DMS 273 treated with DMSO at 0.1 percent for 48 hours (cell line): ENCODE measurements around the gene ZPBP2.
"Not testable (repeated sequence)": the region's sequence is repeated elsewhere in the genome, so short reads cannot be mapped to it uniquely, and the experiment has no call there.

Experiments
- DNase-seq: peaks from one replicate; lab custom pipeline; 2025; lab: John Stamatoyannopoulos, UW

Gene ZPBP2

GRCh38 chr17:39855911-39856649, 11.9 kb upstream of the ZPBP2 start:
- not testable (repeated sequence) for DNase-seq

DNA sequence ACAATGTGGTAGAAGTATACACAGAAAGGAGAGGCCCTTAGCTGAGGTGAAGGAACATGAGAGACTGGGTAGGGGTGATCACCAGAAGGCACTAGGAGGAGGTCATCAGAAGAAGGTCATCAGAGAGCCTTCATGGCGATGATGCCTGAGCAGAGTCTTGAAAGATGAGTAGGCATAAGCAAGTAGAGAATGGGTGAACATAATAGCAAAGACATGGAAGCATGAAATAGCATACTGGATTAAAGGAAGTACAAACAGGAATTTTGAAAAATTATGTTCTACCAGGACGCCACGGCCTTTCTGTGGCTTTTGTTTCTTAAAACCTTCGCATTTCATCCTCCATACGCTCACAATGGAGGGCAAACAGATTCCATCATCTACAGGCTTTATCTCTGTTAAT, 6.8 kb upstream of the ZPBP2 start:
- no peak for DNase-seq

- no peak for DNase-seq
These were observed 4.6 kb upstream of the ZPBP2 start for GRCh38 chr17:39863244-39863917.

DNA sequence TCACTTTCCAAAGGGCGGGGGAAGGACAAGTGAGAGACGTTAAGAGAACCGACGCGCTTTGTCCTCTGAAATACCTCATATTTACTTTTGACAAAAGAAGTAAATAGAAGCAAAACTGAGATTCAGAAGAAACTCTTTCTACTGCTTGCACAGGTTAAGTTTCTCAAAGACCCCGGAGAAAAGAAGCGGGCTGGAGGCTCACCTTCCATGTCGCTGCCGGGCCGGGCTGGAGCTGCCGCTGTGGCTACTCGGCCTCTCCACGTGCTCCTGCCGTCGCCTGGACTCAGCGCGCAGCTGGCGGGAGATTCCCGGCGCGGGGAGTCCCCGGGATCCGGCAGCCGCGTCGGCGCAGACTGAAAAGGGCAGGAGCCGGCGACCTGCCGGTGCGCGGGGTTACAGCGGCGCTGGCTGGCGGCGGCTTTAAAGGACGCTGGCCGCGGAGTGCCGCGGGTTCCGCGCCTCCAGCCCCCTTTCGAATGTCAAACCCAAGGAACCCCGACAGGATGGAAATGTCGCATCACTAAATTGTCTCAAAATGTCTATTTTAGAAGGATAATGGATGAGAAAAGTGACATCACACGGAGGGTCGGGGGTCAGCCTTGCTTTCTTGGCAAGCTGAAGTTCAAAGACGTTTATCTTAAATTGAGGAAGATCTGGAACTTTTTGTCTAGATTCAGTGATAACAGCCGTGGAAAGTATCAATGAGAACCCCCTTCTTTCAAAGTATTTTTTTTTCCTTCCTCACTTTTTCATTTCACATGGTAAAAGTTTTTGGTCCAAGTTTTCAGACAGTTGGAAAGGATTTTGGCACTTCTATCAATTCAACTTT, 3.9 kb upstream of the ZPBP2 start, which contains the start of gene IKZF3:
IKZF3 (minus strand) TSS at position 395 of the 829 bp plus-strand sequence; CDS start at position 209, 186 bp downstream.
- peak; percentile 44 for DNase-seq

- no peak for DNase-seq
These were observed 1.8 kb upstream of the ZPBP2 start for GRCh38 chr17:39866013-39866730.

- no peak for DNase-seq
These were observed 720 bp upstream of the ZPBP2 start for GRCh38 chr17:39867084-39867879.

GRCh38 chr17:39868554-39868942, 546 bp downstream of the ZPBP2 start:
- no peak for DNase-seq

DNA sequence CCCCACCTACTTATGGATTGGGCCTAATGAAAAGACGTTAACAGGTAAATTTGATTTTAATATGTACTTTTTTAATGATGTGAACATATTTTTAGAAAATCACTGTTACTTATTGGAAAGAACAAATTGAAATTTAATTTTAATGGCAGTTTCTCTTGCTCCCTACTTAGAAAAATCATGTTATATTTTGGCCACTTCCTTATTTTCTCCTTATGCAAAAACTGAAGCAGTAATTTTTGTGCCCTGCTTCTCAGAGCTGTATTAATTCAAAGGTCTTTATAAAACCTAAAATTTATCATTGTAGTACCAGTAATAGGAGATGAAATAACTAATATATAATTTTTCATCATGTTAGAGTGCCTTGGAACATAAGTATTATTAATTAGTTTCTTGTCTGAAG, 2.8 kb downstream of the ZPBP2 start:
- no peak for DNase-seq

- no peak for DNase-seq
These were observed 3.8 kb downstream of the ZPBP2 start for GRCh38 chr17:39871801-39872200.

DNA sequence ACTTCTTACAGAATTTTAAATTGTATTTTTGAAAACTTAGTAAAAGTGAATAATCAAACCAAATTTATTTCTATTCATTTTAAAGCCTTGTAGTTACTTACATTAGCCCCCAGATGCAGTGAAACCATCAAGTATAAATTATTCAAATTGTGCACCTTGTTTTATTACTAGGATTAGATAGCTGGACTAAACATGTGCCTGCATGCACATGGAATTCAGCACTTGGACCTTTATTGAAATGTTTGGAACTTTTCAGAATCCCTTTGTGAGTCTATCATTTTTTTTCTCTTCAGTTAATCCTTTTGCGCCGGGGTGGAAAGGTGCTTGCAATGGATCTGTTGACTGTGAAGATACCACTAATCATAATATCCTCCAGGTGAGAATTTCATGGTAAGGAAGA, 4.7 kb downstream of the ZPBP2 start:
- DNase-seq: peak; percentile 43

DNA sequence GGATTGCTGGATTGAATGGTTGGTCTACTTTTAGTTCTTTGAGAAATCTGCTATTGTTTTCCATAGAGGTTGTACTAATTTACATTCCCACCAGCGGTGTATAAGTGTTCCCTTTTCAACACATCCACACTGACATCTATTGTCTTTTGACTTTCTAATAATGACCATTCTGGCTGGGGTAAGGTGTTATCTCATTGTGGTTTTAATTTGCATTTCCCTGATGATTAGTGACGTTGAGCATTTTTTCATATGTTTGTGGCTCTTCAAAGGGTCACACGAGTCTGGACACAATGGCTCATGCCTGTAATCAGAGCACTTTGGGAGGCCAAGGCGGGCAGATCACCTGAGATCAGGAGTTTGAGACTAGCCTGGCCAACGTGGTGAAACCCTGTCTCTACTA, 18.1 kb downstream of the ZPBP2 start:
- not testable (repeated sequence) for DNase-seq

DNA sequence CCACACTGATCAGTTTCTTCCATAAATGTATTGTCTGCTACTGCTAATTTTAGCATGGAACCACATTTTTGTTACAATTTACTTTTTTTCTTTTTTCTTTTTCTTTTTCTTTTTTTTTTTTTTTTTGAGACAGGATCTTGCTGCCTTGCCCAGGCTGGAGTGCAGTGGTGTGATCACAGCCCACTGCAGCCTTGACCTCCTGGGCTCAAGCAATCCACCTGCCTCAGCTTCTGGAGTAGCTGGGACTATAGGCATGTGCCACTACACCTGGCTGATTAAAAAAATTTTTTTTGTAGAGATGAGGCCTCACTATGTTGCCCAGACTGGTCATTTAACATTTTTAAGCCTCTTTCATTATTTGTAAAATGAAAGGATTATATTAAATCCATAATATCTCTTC, 19.1 kb downstream of the ZPBP2 start:
- DNase-seq: no peak

- DNase-seq: no peak
These were observed 21.2 kb downstream of the ZPBP2 start for GRCh38 chr17:39889200-39889599.

- no peak for DNase-seq
These were observed 26.8 kb downstream of the ZPBP2 start for GRCh38 chr17:39894681-39895376.

GRCh38 chr17:39898088-39898487, 30.1 kb downstream of the ZPBP2 start:
- DNase-seq: no peak

DNA sequence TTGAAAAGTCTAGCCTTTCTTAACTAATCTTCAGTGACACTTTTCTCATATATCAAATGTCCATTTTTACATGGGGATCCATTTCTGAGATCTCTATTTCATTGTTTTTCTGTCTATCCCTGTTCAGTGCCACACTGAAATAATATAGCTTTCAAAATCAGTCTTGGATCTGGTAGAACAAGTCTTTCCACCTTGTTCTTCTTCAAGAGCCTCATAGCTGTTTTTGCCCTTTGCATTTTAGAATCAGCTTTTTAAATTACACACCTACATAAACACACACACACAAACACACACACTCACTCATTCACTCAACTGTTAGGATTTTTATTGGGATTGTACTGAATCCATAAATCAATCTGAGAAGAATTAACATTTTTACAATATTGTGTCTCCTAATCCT, 31.2 kb downstream of the ZPBP2 start:
- no peak for DNase-seq

- not testable (repeated sequence) for DNase-seq
These were observed 34.0 kb downstream of the ZPBP2 start for GRCh38 chr17:39902027-39902426.

DNA sequence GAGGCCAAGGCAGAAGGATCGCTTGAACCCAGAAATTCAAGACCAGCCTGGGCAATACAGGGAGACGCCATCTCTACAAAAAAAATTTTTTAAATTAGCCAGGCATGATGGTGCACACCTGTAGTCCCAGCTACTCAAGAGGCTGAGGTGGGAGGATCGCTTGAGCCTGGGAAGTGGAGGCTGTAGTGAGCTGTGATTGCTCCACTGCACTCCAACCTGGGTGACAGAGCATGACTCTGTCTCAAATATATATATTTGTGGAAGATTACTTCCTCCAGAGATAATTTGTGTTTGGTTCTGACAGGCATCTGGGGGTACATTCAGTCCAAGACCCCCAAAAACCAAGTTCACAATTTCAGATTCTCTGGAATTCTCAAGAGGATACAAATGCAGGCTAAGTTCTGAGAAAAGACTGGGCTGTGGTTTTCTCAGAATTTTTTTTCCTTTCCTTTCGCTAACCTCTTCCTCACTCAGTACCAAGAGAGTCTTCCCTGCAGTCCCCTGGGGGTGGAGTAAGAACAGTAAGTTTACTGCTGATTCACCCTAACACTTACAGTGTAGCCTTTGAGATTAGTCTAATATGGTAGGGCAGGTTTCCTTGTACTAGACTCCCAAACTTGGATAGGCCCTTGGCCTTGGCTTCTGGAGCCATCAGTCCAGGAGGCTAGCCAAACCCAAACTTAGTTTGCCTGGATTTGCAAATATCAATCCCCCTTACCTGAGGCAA, 35.3 kb downstream of the ZPBP2 start:
- no peak for DNase-seq

GRCh38 chr17:39904990-39905288, 36.9 kb downstream of the ZPBP2 start:
- DNase-seq: no peak

DNA sequence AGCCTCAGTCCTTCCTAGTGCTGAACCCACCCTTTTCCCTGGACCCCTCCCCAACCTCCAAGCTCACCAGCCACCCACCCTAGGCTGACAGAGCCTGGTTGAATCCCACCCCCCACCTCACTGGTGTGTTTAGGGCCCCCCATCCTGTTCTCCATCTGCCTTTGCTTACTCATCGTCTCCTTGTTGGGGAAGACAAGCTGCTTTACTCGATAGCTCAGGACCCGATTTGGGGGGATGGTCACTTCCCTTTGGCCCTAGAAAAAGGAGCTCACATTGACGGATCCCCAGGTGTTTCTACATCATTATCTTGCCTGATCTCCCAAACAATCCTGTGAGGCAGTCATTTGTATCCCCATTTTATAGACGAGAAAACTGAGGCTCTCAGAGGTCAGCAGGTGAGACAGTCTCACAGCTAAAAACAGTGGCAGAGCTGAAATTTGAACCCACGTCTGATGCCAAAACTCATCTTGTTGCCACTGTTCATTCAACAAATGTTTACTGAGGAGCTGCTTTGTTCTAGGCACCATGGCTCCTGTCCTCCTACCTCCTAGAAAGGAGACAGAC, 40.9 kb downstream of the ZPBP2 start:
- no peak for DNase-seq
